NCI-H345 treated with DMSO at 0.1 percent for 48 hours (cell line): ENCODE results near the gene RTN4IP1.
"Not testable (repeated sequence)": the region's sequence is repeated elsewhere in the genome, so short reads cannot be mapped to it uniquely, and the experiment has no call there.

Experiments
- DNase-seq: peaks from one replicate; lab custom pipeline; 2025; ENCODE audit not compliant: unreplicated experiment; lab: John Stamatoyannopoulos, UW

RTN4IP1 gene

DNA sequence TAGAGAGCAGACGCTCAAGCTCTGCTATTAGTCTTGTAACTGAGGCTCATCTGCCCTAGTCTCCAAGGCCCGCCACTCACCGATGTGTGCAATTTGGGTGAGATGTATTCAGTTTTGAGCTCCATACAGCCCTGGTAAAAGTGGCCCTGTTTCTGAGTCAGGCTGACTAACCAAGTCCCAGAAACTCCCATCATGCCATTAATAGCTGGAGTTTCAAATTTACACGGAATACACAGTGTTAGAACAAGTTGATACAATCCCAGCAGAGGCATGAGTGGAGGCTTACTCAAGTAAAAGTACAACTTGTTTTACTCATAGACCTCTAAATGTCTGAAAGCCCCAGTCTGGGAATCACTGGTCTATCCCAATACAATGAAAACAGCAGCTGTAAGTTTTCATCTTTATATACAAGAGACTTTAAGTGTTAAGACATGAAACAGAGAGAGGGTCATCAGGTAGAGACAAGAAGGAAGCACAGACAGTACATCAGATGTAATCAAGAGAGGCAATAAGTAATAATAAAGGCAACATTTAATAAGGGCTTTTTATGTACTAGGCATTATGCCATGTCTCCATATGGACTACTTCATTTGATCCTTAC is 42.4 kb downstream of the RTN4IP1 start:
- no peak for DNase-seq

GRCh38 chr6:106581468-106581867 is 47.8 kb downstream of the RTN4IP1 start:
- no peak for DNase-seq

GRCh38 chr6:106579281-106579680 is 50.0 kb downstream of the RTN4IP1 start:
- no peak for DNase-seq

- no peak for DNase-seq
Observed at GRCh38 chr6:106574741-106575458, 54.4 kb downstream of the RTN4IP1 start.

DNA sequence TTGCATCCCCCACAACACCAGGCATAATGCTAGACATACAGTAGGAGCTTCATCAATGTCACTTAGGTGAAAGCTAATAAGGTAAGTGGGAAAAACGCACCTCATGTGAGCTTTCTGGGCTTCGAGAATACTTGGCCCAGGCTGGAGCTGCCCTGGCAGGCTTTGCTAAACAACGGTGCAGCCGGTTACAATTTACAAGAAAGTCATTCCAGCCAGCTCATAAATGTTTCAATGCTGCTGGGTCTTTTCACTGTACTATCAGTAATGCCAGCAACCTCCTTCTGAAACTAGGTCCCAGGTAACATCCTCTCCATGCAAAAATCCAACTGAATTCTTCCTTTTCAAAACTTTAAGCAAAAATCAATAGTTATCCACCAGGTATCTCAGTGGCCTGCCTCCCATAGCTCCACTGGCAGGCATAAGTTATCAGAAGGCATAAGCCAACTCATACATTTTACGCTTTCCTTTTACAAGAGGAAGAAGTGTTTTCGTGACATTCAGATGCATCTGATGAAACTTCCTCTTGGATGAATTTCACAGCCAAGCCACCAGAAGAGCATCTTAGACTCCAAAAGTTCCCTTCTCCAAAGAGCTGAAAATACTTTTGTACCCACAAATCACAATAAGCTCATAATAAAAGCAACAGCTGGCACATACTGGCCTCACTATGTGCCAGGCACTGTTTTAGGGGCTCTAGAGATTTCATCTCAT is 56.3 kb downstream of the RTN4IP1 start:
- no peak for DNase-seq

DNA sequence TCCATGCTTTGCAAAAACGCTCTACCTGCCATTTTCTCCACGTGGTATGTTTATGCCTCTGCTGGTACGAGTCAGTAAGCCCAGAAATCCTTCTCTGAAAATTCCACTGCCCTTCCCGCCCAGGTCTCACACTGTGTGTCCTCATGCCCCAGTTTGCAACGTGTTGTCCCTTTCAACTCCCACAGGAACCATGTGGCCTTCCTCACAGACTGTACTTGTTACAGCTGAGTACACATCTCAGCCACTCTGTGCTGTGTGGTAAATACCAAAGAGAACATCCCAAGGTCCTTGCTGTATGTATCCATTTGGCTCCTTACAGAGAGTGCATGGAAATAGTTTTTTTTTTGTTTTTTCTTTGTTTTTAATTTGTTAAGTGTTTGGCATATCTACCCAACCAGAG is 56.9 kb downstream of the RTN4IP1 start:
- DNase-seq: no peak

DNA sequence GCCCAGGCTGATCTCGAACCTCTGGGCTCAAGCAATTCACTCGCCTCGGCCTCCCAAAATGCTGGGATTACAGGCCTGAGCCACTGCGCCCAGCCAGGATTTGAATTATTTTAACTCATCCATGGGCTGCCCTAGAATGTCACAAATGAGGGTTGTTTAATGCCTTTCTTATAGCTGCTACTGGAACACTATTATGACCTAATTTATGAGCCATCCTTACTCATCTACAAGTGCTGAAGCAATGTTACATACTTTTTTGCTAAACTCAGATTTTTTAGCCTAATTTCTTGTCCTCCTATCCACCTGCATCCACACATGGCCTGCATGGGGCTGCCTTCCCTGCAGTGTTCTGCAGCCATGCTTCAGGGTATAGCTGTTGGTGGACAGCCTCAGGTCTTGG is 59.9 kb downstream of the RTN4IP1 start:
- no peak for DNase-seq

DNA sequence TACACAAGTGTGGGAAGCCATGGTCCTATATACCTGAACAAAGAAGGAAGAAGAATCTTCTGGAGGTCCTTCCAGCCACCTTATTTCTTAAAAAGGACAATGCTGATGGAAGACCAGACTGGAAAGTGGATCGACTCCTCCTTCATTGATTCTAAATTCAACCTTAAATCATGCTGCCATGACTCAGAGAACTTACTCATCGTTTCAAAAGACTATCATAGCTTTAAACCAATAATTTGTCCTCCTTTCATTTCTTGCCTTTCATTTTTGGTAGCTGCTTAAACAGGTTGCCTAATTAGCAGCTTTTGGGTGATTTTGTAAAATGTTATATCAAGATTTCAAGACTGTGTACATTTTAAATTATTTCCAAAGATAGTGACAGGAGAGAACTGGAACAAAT is 60.8 kb downstream of the RTN4IP1 start:
- DNase-seq: no peak

DNA sequence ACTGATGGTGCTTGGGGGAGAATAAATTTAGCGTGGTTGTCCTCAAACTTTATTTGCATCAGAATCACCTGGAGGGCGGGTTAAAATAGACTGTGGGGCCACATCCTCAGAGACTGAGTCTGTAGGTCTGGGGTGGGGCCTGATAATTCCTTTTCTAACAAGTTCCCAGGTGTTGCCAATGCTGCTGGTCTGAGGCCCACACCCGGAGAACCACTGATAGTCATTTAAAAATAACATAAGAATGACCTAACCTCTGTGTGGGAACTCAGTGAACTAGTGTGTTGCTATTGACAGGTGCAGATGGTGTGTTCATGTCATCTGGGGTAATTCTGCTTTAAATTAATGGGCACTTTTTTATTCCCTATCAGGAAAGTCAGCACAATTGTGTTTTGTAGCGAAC is 64.8 kb downstream of the RTN4IP1 start:
- DNase-seq: no peak

- no peak for DNase-seq
Observed at GRCh38 chr6:106563614-106564013, 65.7 kb downstream of the RTN4IP1 start.

DNA sequence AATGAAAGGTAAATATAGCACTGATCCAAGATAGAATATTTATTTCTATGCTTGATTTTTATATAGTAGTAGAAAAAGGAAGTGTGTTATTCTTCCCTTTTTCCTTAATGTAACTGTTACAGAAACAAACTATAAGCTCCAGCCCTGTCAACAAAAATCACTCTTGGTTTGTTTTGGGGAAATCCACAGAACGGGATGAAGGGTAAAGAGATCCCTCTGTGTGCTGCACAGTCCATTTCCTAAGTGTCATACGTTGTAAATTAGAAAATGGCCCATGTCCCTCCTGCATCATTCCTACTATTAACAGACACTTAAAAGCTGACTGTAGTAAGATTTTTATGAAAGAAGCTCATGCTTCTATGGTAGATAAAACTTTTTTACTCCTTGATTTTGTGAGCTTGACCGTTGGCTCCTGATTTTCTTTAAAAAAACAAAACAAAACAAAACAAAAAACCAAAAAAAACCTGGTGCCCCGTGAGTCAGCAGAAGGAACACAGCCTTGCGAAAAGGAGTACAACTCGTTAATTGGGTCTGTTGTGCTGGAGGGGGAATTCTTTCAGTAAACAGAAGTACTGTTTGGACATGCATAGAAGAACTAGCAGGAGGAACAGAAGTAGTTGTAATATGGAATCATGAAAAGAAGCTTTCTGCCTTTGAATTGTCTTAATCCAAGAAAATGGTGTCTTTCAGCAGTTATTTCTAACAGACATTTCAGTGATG is 67.5 kb downstream of the RTN4IP1 start:
- no peak for DNase-seq

- DNase-seq: no peak
Observed at GRCh38 chr6:106560996-106561685, 68.2 kb downstream of the RTN4IP1 start.

GRCh38 chr6:106559659-106560058 is 69.6 kb downstream of the RTN4IP1 start:
- DNase-seq: not testable (repeated sequence)

DNA sequence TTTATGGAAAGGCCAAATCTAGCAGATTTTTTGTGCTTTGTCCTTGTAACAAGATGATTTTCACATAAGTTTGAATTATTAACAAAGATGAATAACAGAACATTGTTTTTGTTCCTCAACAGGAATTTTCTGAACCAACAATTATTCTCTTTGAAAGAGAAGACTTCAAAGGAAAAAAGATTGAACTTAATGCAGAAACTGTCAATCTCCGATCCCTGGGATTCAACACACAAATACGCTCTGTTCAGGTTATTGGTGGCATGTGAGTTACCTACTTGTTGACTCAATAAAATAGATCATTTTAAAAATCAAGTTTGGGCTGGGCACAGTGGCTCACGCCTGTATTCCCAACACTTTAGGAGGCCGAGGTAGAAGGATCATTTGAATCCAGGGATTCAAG is 70.9 kb downstream of the RTN4IP1 start:
- DNase-seq: no peak

DNA sequence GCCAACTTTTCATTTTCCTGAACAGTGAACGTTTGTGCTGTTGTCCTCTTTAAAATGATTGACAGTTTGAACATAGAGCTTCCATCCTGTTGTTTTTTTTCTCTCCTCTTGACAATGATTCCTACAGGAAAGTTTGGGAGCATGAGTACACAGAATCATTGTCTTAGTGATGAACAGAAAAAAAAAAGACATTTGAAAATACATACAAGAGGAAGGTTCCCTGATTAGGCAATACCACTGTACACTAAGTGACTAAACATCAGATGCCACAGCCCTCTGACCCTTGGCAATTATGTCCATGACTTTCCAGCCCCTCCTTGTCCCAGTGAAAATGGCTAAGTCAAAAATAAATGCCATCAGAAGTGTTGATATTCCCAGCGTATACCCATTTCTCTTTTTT is 71.5 kb downstream of the RTN4IP1 start:
- DNase-seq: no peak

DNA sequence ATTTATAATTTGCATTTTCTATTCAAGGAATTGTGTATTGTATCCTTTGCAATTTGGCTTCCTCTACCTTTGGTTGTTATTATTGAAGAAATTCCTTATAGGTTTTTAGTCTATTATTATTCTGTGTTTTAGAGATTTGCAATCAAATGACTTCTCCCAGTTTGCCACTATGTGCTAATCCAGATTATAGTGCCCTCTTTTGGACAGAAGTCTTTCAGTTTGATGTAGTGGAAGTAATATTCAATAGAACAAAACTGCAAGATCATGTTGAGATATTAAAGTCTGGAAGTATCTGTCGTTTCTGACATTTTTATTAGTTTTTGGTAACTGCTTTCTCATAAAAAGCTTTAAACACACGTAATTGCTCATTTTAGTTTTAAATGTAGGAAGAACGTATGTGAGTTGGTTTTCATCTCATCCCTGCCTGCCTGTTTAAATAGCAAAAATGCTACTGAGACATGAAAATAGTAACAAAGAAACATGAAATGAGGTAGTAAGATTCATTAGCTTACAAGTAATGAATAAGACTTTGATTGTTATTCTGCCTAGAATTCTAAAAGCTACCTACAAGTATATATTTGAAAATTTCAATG is 72.8 kb downstream of the RTN4IP1 start:
- no peak for DNase-seq

DNA sequence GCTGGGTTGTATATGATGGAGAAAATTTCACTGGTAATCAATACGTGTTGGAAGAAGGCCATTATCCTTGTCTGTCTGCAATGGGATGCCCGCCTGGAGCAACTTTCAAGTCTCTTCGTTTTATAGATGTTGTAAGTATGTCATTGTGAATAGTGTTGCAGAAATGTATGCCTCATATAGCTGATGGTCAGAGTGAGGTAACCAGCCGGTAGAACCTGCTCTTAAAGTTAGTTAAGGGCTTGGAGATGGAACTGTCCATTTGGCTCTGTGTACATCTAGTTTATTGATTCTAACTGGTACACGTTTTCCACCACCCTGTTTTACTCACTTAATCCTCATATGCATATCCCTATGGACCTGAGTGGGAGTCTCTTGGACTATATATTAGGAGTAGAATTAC is 73.5 kb downstream of the RTN4IP1 start:
- no peak for DNase-seq

GRCh38 chr6:106553440-106553839 is 75.9 kb downstream of the RTN4IP1 start:
- DNase-seq: no peak

DNA sequence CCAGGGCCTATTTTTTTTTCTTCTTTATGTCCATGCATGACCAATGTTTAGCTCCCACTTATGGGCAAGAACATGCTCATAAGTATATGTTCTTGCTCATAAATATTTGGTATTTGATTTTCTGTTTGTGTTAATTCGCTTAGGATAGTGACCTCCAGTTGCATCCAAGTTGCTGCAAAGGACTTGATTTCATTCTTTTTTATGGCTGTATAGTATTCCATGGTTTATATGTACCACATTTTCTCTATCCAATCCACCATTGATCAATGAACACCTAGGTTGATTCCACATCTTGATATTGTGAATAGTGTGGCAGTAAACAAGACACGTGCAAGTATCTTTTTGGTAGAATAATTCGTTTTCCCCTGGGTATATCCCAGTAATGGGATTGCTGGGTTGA is 78.1 kb downstream of the RTN4IP1 start:
- DNase-seq: no peak

DNA sequence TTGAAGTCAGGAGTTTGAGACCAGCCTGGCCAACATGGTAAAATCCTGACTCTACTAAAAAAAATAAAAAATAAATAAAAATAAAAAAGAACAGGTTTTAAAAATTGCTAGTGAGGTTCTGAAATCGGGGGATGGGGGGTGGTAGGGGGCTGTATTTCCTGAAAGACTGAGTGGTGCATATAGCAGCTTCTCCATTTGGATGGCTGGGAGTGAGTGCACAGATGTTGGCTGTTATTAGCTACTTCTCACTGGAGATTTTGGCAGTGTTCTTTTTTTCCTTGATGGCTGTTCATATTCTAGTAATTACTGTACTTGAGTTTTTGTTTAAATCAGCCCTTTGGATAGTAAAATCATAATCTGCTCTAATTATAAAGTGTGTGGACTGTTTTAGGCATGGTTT is 79.8 kb downstream of the RTN4IP1 start:
- DNase-seq: no peak
